Measurements from ENCODE around the gene PCDH9. TPM values are rescaled to one million over a fixed set of nuclear protein-coding genes. Genes with fewer than 3 reads are reported as not detected.

The PCDH9 gene
- total RNA-seq, 1 experiment from 2014 or later = 4.2 TPM

DNA sequence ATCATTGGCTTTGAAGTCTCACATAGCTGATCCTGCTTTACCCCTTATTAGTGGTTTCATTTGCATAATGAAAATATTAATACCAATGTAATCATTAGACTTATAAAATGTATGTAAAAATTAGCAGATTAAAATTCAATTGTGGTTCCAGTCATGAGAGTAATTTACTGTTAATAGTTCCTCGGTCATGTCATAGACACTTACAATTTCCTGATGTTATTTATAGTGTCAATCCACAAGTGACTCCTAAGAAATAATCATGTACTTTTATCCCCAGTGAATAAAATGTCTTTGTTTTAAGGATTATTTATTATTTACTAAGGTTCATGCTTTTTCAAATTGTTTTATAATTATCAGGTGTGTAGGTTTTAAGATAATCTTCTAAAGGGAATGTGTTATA, 138.5 kb downstream of the PCDH9 start:
- Histone ChIP-seq H3K4me1 (ENCODE audit: control insufficient read depth, insufficient read depth, low read length) (no peaks in the 10 kb centered on the region), H3K9me3 (ENCODE audit: control insufficient read depth, insufficient read depth, low read depth, low read length) (no peaks in the 10 kb centered on the region), H3K4me3 (ENCODE audit: low read depth in 2 of 2, low read length in 2 of 2) (no peak overlapping the region), H3K36me3 (ENCODE audit: control insufficient read depth, insufficient read depth, low read length) (no peaks in the 10 kb centered on the region), H3K27me3 (ENCODE audit: control insufficient read depth, insufficient read depth, low read length) (no peaks in the 10 kb centered on the region), H3K27ac (ENCODE audit: low read length) (no peak overlapping the region)
- no peak for TF ChIP-seq TCF7L2 (IDR thresholded peaks at IDR 0.05; ENCODE audit: low read depth, low read length)
- no peak for TF ChIP-seq SIN3A (IDR thresholded peaks at IDR 0.05; ENCODE audit: borderline replicate concordance, insufficient read depth, low read depth, low read length)
- TF ChIP-seq, protein P1, sequence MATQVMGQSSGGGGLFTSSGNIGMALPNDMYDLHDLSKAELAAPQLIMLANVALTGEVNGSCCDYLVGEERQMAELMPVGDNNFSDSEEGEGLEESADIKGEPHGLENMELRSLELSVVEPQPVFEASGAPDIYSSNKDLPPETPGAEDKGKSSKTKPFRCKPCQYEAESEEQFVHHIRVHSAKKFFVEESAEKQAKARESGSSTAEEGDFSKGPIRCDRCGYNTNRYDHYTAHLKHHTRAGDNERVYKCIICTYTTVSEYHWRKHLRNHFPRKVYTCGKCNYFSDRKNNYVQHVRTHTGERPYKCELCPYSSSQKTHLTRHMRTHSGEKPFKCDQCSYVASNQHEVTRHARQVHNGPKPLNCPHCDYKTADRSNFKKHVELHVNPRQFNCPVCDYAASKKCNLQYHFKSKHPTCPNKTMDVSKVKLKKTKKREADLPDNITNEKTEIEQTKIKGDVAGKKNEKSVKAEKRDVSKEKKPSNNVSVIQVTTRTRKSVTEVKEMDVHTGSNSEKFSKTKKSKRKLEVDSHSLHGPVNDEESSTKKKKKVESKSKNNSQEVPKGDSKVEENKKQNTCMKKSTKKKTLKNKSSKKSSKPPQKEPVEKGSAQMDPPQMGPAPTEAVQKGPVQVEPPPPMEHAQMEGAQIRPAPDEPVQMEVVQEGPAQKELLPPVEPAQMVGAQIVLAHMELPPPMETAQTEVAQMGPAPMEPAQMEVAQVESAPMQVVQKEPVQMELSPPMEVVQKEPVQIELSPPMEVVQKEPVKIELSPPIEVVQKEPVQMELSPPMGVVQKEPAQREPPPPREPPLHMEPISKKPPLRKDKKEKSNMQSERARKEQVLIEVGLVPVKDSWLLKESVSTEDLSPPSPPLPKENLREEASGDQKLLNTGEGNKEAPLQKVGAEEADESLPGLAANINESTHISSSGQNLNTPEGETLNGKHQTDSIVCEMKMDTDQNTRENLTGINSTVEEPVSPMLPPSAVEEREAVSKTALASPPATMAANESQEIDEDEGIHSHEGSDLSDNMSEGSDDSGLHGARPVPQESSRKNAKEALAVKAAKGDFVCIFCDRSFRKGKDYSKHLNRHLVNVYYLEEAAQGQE (IDR thresholded peaks at IDR 0.05; ENCODE audit: insufficient read depth in 1 of 2, low read depth in 2 of 2, low read length in 1 of 2) = no peak
- TF ChIP-seq POLR2AphosphoS5 (IDR thresholded peaks at IDR 0.05; ENCODE audit: low read depth, low read length) = no peak
- TF ChIP-seq, protein P2, sequence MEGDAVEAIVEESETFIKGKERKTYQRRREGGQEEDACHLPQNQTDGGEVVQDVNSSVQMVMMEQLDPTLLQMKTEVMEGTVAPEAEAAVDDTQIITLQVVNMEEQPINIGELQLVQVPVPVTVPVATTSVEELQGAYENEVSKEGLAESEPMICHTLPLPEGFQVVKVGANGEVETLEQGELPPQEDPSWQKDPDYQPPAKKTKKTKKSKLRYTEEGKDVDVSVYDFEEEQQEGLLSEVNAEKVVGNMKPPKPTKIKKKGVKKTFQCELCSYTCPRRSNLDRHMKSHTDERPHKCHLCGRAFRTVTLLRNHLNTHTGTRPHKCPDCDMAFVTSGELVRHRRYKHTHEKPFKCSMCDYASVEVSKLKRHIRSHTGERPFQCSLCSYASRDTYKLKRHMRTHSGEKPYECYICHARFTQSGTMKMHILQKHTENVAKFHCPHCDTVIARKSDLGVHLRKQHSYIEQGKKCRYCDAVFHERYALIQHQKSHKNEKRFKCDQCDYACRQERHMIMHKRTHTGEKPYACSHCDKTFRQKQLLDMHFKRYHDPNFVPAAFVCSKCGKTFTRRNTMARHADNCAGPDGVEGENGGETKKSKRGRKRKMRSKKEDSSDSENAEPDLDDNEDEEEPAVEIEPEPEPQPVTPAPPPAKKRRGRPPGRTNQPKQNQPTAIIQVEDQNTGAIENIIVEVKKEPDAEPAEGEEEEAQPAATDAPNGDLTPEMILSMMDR (IDR thresholded peaks at IDR 0.05) = no peak
- BruUV-seq (replicated peaks) = no TSS peak
- POLR2A ChIA-PET = no interaction called here
- no peak for DNase-seq (ENCODE audit: low read depth, low spot score)
- intact Hi-C loops (cut with micrococcal nuclease; ENCODE audit: unreplicated experiment) (no loop called here), in situ Hi-C loops (cut with HindIII; ENCODE audit: low pct_unique_long_range_greater_than_20kb, low sequenced_read_pairs) (no loop called here)
- ATAC-seq = no peak
- CTCF ChIA-PET = no interaction called here

DNA sequence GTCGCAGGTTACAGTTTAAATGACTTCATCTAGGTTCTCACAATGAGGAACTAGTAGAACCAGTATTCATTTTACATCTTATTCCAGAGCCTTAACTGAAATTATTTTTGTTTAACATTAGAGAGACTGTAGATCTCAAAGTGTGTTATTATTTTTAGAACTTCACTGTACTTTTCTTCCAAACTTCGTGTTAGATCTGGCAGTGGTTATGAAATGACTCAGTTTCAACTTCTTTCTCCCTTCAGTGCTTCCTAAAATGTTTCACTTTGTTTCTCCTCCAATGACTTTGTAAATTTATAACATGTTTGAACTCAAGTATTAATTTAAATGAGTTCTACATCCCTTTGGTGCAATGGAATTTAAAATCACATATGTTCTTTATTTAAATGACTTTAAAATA, 139.3 kb downstream of the PCDH9 start:
- H3K4me1 ChIP-seq (ENCODE audit: control insufficient read depth, insufficient read depth, low read length) = no peaks in the 10 kb centered on the region
- no peaks in the 10 kb centered on the region for H3K27me3 ChIP-seq (ENCODE audit: control insufficient read depth, insufficient read depth, low read length)
- ChIA-PET CTCF (no interaction called here), POLR2A (no interaction called here)
- intact Hi-C loops (cut with micrococcal nuclease; ENCODE audit: unreplicated experiment) = no loop called here
- H3K36me3 ChIP-seq (ENCODE audit: control insufficient read depth, insufficient read depth, low read length) = no peaks in the 10 kb centered on the region
- H3K9me3 ChIP-seq (ENCODE audit: control insufficient read depth, insufficient read depth, low read depth, low read length) = no peaks in the 10 kb centered on the region
- BruUV-seq (replicated peaks) = no TSS peak
- no peak overlapping the region for H3K4me3 ChIP-seq (ENCODE audit: low read depth in 2 of 2, low read length in 2 of 2)
- no peak overlapping the region for H3K27ac ChIP-seq (ENCODE audit: low read length)
- ATAC-seq (no peak), DNase-seq (ENCODE audit: low read depth, low spot score) (no peak)
- TF ChIP-seq POLR2AphosphoS5 (IDR thresholded peaks at IDR 0.05; ENCODE audit: low read depth, low read length) (no peak), SIN3A (IDR thresholded peaks at IDR 0.05; ENCODE audit: borderline replicate concordance, insufficient read depth, low read depth, low read length) (no peak), TCF7L2 (IDR thresholded peaks at IDR 0.05; ENCODE audit: low read depth, low read length) (no peak)
- TF ChIP-seq, protein P2 (IDR thresholded peaks at IDR 0.05) = no peak
- TF ChIP-seq, protein P1 (IDR thresholded peaks at IDR 0.05; ENCODE audit: insufficient read depth in 1 of 2, low read depth in 2 of 2, low read length in 1 of 2) = no peak
- in situ Hi-C loops (cut with HindIII; ENCODE audit: low pct_unique_long_range_greater_than_20kb, low sequenced_read_pairs) = no loop called here
